Neural progenitor cell (in vitro differentiated cells): ENCODE data around the gene ADGRA1.

Source experiments
- EZH2phosphoT487 ChIP-seq: fragments of 200-600 bp; sonication (generic); IDR thresholded peaks from 2 replicates; pipeline ENCODE4 v1.6.1; 2017; ENCODE audit warnings: antibody characterized with exemption
- TF ChIP-seq, protein P1 (sequence below): fragments of 200-600 bp; sonication (generic); IDR thresholded peaks from 2 replicates; pipeline ENCODE4 v1.5.1; 2017; ENCODE audit warnings: antibody characterized with exemption, mild to moderate bottlenecking

DNA sequence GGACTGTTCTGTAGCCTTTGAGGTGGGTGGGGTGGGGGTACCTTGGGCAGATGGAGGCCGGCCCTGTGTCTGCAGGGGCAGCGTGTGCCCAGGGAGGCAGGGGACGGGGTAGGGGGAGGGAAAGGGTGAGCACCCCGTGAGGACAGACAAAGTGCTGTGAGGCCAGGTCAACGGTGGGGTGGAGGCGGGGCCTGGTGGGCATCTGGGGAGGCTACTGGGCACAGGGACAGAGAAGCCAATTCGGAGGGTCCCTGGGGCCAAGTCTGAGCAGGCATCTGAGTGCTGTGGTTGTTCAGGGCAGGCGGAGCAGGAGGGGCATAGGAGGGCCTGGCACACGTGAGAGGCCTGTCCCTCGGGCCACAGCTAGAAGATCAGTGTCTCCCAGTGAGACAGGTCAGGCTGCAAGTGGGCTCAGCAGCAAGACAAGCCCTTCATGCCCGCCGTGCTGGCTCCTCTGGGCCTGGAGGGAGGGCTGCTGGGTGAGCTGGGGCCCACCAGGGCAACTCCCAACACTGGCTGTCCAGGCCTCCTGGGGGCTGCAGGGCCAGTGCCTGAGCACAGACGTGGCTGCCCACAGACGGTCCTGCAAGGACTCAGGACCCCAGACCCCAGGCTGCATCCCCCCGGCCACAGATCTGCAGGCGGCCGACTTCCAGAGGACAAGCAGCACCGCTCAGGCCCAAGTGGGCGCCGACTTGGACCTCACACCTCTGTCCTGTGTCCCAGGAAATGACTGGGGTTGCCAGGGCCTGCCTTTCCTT is 45.9 kb downstream of the ADGRA1 start:
- TF ChIP-seq, protein P1, sequence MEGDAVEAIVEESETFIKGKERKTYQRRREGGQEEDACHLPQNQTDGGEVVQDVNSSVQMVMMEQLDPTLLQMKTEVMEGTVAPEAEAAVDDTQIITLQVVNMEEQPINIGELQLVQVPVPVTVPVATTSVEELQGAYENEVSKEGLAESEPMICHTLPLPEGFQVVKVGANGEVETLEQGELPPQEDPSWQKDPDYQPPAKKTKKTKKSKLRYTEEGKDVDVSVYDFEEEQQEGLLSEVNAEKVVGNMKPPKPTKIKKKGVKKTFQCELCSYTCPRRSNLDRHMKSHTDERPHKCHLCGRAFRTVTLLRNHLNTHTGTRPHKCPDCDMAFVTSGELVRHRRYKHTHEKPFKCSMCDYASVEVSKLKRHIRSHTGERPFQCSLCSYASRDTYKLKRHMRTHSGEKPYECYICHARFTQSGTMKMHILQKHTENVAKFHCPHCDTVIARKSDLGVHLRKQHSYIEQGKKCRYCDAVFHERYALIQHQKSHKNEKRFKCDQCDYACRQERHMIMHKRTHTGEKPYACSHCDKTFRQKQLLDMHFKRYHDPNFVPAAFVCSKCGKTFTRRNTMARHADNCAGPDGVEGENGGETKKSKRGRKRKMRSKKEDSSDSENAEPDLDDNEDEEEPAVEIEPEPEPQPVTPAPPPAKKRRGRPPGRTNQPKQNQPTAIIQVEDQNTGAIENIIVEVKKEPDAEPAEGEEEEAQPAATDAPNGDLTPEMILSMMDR: no peak
- no peak for TF ChIP-seq EZH2phosphoT487
